NT2/D1 (cell line): ENCODE data around the gene PRKN.

ENCODE experiments used
- DNase-seq: peaks from one replicate; pipeline ENCODE4 v3.0.0-alpha.2; 2011; ENCODE audit warnings: low read depth, low spot score
- H3K27me3 ChIP-seq: 2 replicates; pipeline ENCODE4 v1.6.0; 2011; ENCODE audit warnings: mild to moderate bottlenecking; ENCODE audit not compliant: insufficient read length, insufficient read depth
- H3K36me3 ChIP-seq: 2 replicates; pipeline ENCODE4 v1.6.1; 2011; ENCODE audit warnings: mild to moderate bottlenecking, low read length, mixed read lengths; ENCODE audit not compliant: insufficient read depth, insufficient read length
- H3K4me1 ChIP-seq: 2 replicates; pipeline ENCODE4 v1.5.1; 2011; ENCODE audit not compliant: insufficient read depth, insufficient read length
- H3K4me3 ChIP-seq: 2 replicates; pipeline ENCODE4 v1.5.1; 2011; ENCODE audit warnings: low read depth; ENCODE audit not compliant: insufficient read length
- H3K9ac ChIP-seq: 2 replicates; pipeline ENCODE4 v1.6.0; 2011; ENCODE audit warnings: low read depth; ENCODE audit not compliant: insufficient read length
- H3K9me3 ChIP-seq: 2 replicates; pipeline ENCODE4 v1.5.1; 2011; ENCODE audit warnings: mild to moderate bottlenecking, low read length; ENCODE audit not compliant: insufficient read depth
- SUZ12 ChIP-seq: IDR thresholded peaks from 2 replicates; pipeline ENCODE4 v1.6.1; 2011; ENCODE audit not compliant: insufficient read length, insufficient read depth; ENCODE audit errors: extremely low read depth
- YY1 ChIP-seq: IDR thresholded peaks from 2 replicates; pipeline ENCODE4 v1.6.1; 2011; ENCODE audit not compliant: insufficient read length, insufficient read depth
- ZNF274 ChIP-seq: IDR thresholded peaks from 2 replicates; pipeline ENCODE4 v1.6.1; 2011; ENCODE audit warnings: mild to moderate bottlenecking, low read depth, low read length

The PRKN gene

GRCh38 chr6:162636167-162636566, 91.4 kb downstream of the PRKN start:
- Histone ChIP-seq H3K9ac (no peak overlapping the region), H3K4me1 (no peaks in the 10 kb centered on the region), H3K9me3 (no peaks in the 10 kb centered on the region; the same call in 1 of the 2 replicates), H3K4me3 (no peak overlapping the region), H3K27me3 (no peaks in the 10 kb centered on the region), H3K36me3 (no peaks in the 10 kb centered on the region)
- TF ChIP-seq ZNF274 (no peak), YY1 (no peak), SUZ12 (no peak)
- no peak for DNase-seq

GRCh38 chr6:162631546-162631945, 96.0 kb downstream of the PRKN start:
- H3K36me3 ChIP-seq, result no peaks in the 10 kb centered on the region
- H3K4me3 ChIP-seq, result no peak overlapping the region
- no peak overlapping the region for H3K9ac ChIP-seq
- no peak for TF ChIP-seq SUZ12
- no peak for TF ChIP-seq YY1
- no peak for TF ChIP-seq ZNF274
- no peaks in the 10 kb centered on the region; the same call in 1 of the 2 replicates for H3K9me3 ChIP-seq
- H3K27me3 ChIP-seq, result no peaks in the 10 kb centered on the region
- H3K4me1 ChIP-seq, result no peaks in the 10 kb centered on the region
- DNase-seq, result no peak

GRCh38 chr6:162630069-162630468, 97.5 kb downstream of the PRKN start:
- TF ChIP-seq ZNF274, result no peak
- TF ChIP-seq YY1, result no peak
- TF ChIP-seq SUZ12, result no peak
- H3K9ac ChIP-seq, result no peak overlapping the region
- DNase-seq, result no peak
- H3K36me3 ChIP-seq, result no peaks in the 10 kb centered on the region
- H3K4me1 ChIP-seq, result no peaks in the 10 kb centered on the region
- no peak overlapping the region for H3K4me3 ChIP-seq
- H3K27me3 ChIP-seq, result no peaks in the 10 kb centered on the region
- no peaks in the 10 kb centered on the region; the same call in 1 of the 2 replicates for H3K9me3 ChIP-seq

- no peak for DNase-seq
- H3K9me3 ChIP-seq, result no peaks in the 10 kb centered on the region; the same call in 1 of the 2 replicates
- no peak overlapping the region for H3K9ac ChIP-seq
- H3K4me1 ChIP-seq, result no peaks in the 10 kb centered on the region
- H3K36me3 ChIP-seq, result no peaks in the 10 kb centered on the region
- TF ChIP-seq ZNF274, result no peak
- no peak for TF ChIP-seq YY1
- no peak for TF ChIP-seq SUZ12
- no peaks in the 10 kb centered on the region for H3K27me3 ChIP-seq
- no peak overlapping the region for H3K4me3 ChIP-seq
These were observed 99.7 kb downstream of the PRKN start for GRCh38 chr6:162627825-162628224.

GRCh38 chr6:162627362-162627761, 100.2 kb downstream of the PRKN start:
- no peaks in the 10 kb centered on the region; the same call in 1 of the 2 replicates for H3K9me3 ChIP-seq
- H3K4me1 ChIP-seq, result no peaks in the 10 kb centered on the region
- H3K4me3 ChIP-seq, result no peak overlapping the region
- no peak overlapping the region for H3K9ac ChIP-seq
- TF ChIP-seq YY1, result no peak
- TF ChIP-seq ZNF274, result no peak
- TF ChIP-seq SUZ12, result no peak
- H3K36me3 ChIP-seq, result no peaks in the 10 kb centered on the region
- no peaks in the 10 kb centered on the region for H3K27me3 ChIP-seq
- DNase-seq, result no peak

GRCh38 chr6:162626869-162627268, 100.7 kb downstream of the PRKN start:
- no peak for DNase-seq
- no peak overlapping the region for H3K4me3 ChIP-seq
- no peaks in the 10 kb centered on the region for H3K36me3 ChIP-seq
- H3K27me3 ChIP-seq, result no peaks in the 10 kb centered on the region
- no peaks in the 10 kb centered on the region; the same call in 1 of the 2 replicates for H3K9me3 ChIP-seq
- TF ChIP-seq ZNF274, result no peak
- no peak for TF ChIP-seq YY1
- TF ChIP-seq SUZ12, result no peak
- no peaks in the 10 kb centered on the region for H3K4me1 ChIP-seq
- H3K9ac ChIP-seq, result no peak overlapping the region

- DNase-seq, result no peak
- Histone ChIP-seq H3K4me3 (no peak overlapping the region), H3K9ac (no peak overlapping the region), H3K9me3 (no peaks in the 10 kb centered on the region), H3K4me1 (no peaks in the 10 kb centered on the region), H3K36me3 (no peaks in the 10 kb centered on the region), H3K27me3 (no peaks in the 10 kb centered on the region)
- TF ChIP-seq ZNF274 (no peak), YY1 (no peak), SUZ12 (no peak)
These were observed 101.6 kb downstream of the PRKN start for GRCh38 chr6:162625846-162626540.
